Stomach (tissue), 4 donors: ENCODE measurements around the gene MAGI2.

ENCODE experiments used
- POLR2AphosphoS5 ChIP-seq, 3 donors: sonication (generic); formaldehyde crosslinking; IDR thresholded peaks; one replicate each; pipeline ENCODE4 v1.6.1; 2016; ENCODE audit warnings: antibody characterized with exemption in 3 of 3
- TF ChIP-seq, protein P1 (sequence below), 7 experiments: fragments of 450-650 bp in 4 of 7; fragments of 200-600 bp in 3 of 7; sonication (generic) in 3 of 7; IDR thresholded peaks; one replicate each; pipeline ENCODE4 v1.5.1; 2016 to 2019; ENCODE audit warnings: antibody characterized with exemption in 7 of 7, control low read depth in 2 of 7, mild to moderate bottlenecking in 1 of 7

DNA sequence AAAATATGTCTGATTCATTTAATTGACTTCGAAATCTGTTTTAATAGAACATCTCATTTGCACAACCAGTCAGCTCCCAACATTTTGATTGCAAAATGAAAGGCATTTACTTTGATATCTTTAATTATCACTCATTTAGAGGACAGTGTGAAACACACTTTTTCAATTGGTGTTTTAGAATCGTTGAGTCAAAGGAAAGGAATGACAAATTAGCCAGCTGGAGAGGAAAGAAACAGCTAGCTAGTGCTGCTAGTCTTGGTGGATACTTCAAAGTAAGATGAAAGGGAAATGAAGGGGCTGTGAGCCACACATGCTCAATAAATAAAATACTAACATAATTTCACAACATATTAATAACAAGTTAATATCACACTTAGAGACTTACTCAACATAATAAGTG is 1084.7 kb downstream of the MAGI2 start:
- no peak for TF ChIP-seq POLR2AphosphoS5 (IDR thresholded peaks at IDR 0.05)
- TF ChIP-seq, protein P1, sequence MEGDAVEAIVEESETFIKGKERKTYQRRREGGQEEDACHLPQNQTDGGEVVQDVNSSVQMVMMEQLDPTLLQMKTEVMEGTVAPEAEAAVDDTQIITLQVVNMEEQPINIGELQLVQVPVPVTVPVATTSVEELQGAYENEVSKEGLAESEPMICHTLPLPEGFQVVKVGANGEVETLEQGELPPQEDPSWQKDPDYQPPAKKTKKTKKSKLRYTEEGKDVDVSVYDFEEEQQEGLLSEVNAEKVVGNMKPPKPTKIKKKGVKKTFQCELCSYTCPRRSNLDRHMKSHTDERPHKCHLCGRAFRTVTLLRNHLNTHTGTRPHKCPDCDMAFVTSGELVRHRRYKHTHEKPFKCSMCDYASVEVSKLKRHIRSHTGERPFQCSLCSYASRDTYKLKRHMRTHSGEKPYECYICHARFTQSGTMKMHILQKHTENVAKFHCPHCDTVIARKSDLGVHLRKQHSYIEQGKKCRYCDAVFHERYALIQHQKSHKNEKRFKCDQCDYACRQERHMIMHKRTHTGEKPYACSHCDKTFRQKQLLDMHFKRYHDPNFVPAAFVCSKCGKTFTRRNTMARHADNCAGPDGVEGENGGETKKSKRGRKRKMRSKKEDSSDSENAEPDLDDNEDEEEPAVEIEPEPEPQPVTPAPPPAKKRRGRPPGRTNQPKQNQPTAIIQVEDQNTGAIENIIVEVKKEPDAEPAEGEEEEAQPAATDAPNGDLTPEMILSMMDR (IDR thresholded peaks at IDR 0.05) = no peak
